SIG-M5 treated with dmso at 0.1 percent for 504 hours (cell line): ENCODE data around the gene SLCO2B1.

Experiments
- DNase-seq: peaks from one replicate; lab custom pipeline; 2025; ENCODE audit not compliant: unreplicated experiment; lab: John Stamatoyannopoulos, UW

SLCO2B1 gene

DNA sequence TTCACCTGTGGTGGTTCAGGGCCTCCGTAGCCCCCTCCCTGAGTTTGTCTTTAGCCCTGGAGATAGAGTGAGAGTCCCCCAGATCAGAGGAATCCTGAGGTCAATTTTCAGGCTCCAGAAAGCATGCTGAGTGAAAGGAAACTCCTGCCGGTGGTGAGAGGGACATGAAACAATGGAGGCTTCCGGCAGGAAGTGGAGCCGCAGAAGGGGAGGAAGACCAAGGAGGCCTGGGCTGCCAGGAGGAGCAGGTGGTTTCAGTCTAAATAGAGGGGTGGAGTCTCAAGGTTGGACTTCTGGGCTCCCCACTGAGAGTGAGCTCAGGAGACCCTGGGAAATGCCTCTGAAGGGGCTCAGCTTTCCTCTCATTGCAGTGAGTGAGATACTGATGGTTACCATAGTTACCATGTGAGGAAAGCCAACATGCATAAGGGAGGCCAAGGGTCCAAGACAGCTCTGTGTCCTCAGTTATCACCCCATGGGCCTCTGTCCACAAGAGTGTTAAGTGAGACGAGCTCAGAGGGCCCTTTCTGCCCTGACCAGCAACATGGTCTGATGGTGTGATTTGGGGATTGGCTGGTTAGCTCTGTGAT, 10.7 kb downstream of the SLCO2B1 start:
- no peak for DNase-seq

DNA sequence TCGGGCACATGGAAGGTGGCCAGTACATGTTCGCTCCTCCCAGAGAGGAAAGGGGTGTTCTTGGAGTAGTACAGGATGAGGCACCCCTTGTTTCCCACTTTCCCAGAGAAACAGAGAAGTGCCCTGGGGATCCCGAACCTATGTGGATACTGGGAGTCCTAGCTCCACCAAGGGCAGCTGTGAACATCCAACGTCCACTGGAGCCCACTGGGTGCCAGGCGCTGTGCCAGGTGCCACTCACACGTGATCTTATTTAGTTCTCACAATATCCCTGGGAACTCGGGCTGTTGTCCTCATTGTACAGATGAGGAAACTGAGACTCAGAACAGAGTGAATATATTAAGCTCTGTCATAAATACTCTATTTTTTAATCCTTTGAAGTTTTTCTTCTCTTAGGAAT, 12.0 kb downstream of the SLCO2B1 start:
- DNase-seq: no peak

DNA sequence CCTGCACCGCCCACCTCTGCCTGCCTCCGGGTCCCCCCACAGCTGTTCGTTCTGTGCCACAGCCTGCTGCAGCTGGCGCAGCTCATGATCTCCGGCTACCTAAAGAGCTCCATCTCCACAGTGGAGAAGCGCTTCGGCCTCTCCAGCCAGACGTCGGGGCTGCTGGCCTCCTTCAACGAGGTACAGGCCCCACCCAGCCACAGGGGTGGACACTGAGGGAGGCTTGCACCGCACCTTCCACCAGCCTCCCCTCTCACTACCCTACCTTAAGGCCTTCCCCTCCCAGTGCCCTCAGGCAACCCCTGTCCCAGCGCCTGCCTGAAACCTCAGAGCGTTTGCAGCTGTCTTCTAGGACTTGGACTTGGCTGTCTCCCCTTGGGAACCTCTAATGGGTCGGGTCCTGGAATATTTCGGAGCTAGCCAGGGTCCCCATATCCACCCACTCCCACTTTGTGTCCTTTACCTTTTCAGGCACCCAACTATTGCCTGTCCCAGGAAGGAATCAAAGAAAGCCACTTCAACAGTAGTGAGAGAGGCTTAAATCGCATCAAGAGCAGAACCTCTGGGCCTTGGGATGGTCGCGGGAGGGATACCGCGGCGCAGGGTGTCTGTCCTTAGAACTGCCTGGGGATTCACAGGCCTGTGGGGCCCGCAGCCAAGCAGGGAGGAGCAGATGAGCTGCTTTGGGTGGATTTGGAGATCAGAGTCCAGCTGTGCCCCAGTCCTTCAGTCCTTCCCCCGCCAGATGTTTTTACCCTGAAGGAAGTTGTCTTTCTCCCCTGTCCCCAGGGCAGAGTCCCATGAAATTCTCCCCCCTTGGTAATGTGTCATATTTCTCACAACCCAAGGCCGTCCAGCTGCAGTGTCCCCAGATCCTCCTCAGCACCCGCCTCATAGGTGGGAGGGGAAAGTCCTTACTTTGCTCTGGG, 13.3 kb downstream of the SLCO2B1 start:
- no peak for DNase-seq

DNA sequence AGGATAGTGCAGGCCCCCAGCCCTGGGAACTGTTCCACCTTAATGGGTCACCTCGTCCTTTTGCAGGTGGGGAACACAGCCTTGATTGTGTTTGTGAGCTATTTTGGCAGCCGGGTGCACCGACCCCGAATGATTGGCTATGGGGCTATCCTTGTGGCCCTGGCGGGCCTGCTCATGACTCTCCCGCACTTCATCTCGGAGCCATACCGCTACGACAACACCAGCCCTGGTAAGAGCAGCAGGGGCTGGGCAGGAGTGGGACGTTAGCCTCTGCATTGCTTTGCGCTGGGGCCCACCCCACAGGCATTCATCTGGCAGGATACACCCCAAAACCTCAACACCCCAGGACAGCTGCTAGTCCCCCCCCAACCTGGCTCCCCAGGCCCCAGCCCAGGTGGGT, 14.8 kb downstream of the SLCO2B1 start:
- DNase-seq: no peak

DNA sequence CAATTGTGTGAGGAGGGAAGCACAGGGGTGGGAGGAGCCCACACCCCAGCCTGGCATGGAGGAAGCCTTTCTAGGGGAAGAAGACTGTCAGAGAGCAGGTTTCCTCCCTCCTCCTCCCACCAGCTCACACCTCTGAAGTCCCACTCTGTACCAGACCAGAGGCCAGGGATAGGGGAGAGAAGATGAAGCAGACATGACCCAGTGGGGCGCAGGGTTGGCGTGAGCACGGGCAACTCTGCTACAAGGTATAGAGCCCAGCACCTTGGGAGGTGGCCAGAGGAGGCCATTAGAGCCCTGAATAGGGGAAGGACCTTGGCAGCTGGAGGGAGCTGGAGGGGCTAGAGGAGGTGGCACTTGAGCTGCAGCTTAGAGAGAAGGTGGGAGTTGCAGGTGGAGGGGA, 15.9 kb downstream of the SLCO2B1 start:
- DNase-seq: no peak

DNA sequence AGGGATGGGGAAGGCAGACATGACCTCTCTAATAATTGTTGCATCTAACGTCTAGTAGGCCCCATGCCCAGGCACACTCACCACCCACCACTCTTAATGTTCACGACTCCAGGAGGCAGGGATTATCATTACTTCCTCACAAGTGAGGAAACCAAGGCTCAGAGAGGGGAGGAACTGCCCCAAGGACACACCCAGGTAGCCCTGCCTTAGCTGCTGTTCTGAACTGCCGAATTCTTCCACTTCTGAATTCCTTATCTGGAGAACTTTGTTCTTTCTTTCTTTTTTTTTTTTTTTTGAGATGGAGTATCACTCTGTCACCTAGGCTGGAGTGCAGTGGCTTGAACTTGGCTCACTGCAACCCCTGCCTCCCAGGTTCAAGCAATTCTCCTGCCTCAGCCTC, 16.7 kb downstream of the SLCO2B1 start:
- DNase-seq: no peak

DNA sequence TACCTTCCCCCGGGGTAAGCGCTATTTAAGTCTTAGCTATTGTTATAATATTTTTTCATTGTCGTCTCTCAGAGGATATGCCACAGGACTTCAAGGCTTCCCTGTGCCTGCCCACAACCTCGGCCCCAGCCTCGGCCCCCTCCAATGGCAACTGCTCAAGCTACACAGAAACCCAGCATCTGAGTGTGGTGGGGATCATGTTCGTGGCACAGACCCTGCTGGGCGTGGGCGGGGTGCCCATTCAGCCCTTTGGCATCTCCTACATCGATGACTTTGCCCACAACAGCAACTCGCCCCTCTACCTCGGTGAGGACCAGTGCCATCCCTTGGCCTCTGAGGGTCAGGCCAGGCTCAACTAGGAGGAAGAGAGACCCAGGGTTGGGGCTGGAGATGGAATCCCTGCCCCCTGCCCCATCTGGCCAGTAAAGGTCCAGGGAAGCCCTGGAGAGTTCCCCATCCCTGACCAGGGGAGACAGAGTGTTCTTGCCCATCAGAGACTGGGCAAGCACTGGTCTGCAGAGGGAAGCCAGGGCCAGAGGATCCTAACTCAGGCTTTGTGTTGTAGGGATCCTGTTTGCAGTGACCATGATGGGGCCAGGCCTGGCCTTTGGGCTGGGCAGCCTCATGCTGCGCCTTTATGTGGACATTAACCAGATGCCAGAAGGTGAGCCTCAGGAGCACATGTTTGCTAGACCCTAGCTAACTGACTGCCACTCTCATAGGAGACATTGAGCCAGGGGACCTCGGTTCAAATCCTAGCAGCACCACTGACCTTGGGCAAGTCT, 18.4 kb downstream of the SLCO2B1 start:
- DNase-seq: no peak

DNA sequence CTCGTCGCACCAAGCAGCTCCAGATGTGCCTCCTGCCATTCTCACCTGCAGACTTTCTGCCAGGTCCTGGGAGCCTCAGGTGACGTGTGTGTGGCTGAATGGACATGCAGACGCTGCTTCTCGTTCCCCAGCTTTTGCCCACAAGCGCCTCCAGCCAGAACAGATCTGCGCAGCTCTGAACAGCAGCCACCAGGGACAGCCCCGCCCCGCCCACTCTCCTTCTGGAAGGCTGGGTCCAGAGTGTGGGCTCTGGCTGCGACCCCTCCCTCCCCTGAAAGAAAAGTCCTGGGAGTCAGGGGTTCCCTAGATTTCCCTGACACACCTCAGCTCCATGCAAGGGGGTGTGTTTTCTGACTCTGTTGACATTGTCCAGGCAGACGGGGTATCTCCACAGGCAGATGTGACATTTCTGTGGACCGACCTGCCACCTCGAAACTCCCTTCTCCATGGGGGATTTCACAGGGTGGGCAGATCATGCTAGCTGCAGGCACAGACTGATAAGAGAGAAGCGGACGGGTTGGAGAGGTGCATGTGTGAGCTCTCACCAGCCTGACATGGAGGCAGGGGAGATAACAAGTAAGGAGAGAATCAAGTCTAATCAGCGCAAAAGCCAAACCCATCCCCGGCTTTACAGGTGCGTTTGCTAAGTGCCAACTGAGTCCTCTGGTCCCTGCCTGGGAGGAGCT, 19.8 kb downstream of the SLCO2B1 start:
- DNase-seq: no peak

DNA sequence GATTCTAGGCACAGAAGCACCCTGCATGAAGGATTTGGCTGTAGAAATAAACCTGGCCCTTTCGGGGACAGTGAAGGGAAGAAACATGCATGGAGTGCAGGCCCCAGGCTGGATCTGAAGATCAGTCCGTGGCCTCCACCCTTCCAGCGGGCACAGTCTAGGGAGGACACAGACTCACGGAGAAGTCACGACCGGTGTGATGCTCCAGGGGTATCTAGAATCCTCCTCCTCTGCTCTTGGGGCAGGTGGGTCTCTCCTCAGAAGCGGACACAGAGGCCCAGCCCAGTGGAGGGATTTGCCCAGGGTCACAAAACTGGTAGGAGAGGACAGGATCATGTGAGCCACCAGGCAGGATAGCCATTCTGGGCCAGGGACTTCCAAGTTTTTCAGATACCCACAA, 22.4 kb downstream of the SLCO2B1 start:
- no peak for DNase-seq

DNA sequence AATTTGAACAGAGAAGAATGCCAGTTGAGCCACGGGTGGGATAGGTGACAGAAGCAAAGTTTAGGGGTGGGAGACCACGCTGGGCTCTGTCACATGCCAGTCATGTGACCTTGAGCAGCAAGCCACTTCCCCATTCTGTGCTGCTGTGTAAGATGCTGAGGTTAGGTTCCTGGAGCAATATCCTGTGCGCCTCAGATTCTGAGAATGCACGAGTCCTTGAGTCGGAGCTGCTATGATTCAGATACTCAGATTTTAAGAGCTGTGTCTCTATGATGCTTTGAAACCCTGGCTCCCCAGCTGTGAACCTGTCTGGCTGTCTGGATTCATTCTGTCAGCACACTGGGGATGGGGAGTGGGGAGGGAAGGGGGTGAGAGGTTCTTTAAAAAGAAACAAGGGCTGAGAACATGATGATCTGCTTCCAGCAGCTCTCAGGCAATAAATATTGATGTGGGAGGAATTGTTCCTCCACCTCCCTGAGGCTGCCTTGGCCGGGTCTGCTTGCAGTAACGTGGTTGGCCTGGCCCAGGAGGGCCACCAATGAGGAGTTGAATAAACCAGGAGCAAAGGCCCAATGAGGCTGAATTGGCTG, 24.0 kb downstream of the SLCO2B1 start:
- peak; percentile 28 for DNase-seq

DNA sequence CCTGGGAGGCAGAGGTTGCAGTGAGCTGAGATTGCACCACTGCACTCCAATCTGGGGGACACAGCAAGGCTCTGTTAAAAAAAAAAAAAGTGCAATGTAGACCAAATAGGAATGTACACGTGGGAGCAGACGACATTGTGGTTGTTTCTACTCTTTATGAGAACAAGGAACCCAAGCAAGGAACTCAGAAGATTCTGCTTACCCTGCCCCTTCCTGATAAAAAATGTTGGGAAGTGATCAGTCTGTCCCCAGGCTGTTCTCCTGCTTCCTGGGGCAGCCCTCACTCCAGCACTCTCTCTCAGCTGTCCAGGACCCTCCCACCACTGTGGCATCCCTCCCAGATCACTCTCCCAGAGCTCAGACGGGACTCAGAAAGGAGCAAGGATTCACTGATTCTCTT, 31.8 kb downstream of the SLCO2B1 start:
- DNase-seq: no peak

DNA sequence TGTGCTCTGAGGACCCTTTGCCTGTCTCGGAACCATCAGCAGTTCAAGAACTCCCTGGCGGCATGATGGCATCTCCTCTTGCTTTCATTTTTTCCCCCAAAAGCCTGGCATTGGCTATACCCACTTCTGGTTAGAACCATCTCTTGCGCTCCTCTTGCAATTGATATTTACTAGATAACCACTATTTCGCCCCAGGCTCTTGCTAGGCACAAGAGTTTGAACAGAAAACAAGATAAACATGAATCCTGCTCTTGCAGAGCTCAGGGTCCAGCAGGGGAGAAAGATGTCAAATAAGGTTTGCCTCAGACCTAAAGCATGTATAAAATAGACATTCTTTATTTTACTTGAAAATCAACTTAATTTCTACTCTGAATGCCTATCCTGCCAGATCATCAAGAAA, 33.1 kb downstream of the SLCO2B1 start:
- no peak for DNase-seq

DNA sequence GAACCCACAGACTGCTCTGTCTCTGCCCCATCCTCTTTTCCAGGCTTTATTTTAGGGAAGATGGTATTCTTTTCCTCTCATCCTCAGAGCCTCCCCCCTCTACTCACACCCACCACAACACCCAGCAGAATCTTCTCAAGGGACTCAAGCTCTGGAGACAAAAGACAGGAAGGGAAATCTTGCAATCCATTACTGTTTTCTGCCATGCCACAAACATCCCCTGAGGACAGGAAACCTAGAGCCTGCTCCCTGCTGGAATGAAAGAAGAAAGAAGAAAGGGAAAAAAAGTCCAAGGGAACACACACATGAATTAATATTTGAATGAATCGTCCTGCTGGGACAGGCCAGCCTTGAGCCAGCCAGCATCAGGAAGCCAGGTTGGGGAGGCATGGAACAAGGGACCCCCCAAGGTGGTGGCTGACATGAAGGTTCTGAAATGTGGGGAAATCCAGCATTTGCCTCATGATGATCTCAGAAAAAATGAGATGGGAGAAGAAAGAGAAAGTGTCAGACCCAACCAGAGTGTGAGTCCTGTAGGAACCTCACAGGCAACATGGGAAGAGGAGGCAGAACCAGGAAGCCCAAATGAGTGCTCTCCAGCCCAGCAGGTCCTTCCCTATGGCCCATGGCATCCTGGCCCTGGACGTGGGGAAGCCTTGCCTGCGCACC, 34.0 kb downstream of the SLCO2B1 start:
- no peak for DNase-seq

DNA sequence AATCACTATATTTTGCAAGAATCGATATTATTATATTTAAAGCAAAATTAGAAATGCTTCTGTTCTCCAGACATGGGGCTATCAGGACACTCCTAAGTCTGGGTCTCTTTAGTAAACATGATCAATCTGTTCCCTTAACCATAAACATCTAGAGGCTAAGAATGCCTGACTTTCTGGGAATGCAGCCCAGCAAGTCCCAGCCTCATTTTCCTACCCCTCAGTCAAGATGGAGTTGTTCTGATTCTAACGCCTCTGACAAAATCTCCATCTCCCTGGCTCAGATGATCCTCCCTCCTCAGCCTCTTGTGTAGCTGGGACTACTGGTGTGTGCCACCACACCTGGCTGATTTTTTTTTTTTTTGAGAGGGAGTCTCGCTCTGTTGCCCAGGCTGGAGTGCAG, 35.0 kb downstream of the SLCO2B1 start:
- no peak for DNase-seq

DNA sequence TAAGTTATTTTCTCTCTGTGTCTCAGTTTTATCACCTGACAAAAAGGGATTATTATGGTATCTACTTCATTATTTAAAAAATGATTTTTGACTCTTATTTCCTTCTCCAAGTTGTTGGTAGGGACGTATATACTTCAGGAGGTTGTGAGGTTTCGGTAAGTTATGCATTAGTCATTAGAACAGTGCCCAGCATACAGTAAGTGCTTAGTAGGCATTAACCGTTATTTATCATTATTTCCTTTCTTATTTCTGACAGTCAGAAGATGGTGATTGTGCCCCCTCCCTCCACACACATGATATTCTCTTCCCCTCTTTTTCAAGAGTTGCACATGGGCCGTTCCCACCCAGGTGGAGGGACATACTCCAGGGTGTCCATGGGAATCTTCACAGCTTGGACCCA, 36.1 kb downstream of the SLCO2B1 start:
- DNase-seq: no peak

DNA sequence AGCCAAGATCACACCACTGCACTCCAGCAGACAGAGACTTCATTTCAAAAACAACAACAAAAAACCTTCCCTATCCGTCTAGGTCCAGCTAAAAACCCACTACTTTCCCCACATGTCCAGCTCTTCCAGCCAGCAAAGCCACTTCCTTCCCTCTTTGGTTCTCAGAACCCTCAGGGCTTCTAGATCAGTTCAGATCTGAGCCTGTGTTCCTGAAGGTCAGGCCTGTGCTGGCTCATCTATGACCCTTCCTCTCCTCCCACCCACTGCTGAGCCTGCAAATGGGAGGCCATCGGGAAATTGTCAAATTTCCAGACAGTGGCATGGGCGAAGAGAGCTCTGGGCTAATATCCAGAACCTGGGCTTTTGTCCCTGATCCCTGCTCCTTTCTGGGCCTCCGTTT, 37.8 kb downstream of the SLCO2B1 start:
- DNase-seq: no peak

DNA sequence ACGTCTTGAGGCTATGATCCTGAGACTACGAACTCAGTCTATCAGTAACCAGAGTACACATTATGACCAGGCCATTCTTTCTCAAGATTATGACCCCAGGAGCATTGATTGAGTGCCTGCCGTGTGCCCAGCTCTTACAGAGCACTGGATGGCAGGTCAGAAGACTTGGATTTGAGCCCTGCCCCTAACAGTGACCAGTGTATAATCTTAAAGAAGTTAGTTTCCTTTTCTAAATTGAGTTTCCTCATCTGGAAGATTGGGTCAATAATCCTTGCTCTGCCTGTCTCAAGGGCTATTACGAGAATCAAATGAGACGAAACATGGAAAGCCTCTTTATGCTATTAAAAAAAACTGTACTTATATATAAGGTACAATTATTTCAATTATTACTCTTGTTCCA, 38.2 kb downstream of the SLCO2B1 start:
- no peak for DNase-seq

DNA sequence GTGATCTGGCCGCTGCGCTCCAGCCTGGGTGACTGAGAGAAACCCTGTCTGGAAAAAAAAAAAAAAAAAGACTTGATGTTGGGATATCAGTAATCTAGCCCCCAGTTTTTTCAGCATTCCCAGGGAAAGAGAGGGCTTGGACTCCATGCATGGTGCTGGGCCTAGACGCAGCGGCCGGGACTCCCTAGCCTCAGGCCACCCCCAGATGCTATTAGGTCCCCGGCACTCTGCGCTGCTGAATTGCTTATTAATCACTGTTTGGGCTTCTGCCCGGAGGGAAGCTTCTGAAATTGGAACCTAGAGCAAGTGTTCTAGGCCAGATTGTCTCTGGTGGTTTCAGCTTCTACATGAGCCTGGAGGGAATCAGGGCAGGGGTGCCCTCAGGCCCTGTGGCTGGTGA, 39.0 kb downstream of the SLCO2B1 start:
- DNase-seq: no peak

DNA sequence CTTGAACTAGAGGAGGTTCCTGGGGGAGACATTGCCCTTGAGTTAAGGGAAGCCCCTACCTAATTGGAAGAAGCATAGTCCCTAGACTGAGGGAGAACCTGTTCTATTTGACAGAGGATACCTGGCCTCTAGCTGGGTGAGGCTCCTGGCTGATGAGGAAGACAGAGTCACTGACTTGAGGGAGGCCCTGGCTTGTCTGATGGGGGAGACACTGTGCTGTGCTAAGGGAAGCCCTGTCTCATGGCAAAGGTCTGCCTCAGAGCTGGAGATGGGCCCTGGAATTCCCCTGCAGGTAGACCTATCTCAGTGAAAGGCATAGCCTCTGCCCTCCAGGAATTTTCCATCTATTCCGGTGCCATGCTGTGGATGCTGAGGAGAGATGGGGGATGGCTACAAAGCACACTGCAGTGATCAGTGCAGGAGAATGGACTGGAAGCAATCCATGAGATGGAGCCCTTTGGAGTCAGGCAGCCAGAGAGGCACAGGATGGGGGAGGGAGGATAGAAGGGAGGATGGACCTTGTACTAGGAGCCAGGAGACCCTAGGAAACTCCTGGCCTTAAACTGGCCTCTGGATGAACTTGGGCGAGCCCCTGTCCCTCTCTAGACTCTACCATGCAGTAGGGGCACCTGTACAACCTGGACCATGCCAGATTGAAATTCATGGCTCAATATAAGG, 39.9 kb downstream of the SLCO2B1 start:
- no peak for DNase-seq

DNA sequence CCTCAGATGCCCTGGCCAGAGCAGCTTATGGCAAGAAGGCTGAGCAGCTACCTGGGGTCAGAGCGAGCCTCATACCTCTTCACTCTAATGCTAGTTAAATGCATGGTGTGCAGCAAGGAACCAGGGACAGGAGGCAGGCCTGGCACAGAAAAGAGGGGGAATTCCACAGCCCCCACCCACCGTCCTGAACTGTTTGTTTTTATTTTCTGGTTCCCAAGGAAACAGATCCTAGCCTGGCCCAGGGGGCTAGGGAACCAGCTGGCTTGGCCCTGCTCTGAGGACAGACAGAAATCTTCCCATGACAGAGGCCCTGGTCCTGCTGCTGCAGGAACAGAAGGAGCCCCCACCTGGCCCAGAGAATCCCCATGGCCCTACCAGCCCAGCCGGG, 40.4 kb downstream of the SLCO2B1 start:
- DNase-seq: no peak
